HG03103 (cell line): Measurements from ENCODE around the gene ABHD8.
"Not testable (repeated sequence)": the region's sequence is repeated elsewhere in the genome, so short reads cannot be mapped to it uniquely, and the experiment has no call there.

Source experiments
- ATAC-seq: cut with Tn5 transposase; IDR thresholded peaks from one replicate; pipeline ENCODE4 v1.9.1; 2021; ENCODE audit warnings: low read depth; ENCODE audit not compliant: unreplicated experiment

The ABHD8 gene

GRCh38 chr19:17302391-17303166 is 646 bp downstream of the ABHD8 start:
- no peak for ATAC-seq

GRCh38 chr19:17300992-17301619 is 2.1 kb downstream of the ABHD8 start:
- no peak for ATAC-seq

DNA sequence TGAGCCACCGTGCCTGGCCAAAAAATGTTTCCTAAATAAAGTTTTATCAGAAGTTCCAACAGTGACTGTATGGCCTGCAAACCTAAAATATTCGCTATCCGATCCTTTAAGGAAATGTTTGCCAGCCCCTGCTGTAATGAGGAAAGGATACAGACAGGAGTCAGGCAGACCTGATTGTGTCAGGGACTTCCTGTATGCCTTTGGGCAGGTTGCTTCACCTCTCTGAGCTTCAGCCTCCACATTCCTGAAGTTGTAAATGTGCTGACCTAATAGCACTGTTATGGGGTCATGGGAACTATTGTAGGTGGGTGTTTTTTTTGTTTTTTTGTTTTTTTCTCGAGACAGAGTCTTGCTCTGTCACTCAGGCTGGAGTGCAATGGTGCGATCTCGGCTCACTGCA is 6.2 kb downstream of the ABHD8 start:
- no peak for ATAC-seq

- ATAC-seq: no peak
These were observed 7.0 kb downstream of the ABHD8 start for GRCh38 chr19:17296273-17296672.

DNA sequence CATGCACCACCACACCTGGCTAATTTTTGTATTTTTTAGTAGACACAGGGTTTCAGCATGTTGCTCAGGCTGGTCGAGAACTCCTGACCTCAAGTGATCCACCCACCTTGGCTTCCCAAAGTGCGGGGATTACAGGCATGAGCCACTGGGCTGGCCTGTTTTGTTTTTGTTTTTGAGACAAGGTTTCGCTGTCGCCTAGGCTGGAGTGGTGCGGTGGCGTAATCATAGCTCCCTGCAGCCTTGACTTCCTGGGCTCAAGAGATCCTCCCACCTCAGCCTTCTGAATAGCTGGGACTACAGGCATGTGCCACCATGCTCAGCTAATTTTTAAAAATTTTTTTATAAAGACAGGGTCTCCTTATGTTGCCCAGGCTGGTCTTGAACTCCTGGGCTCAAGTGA is 7.7 kb downstream of the ABHD8 start:
- not testable (repeated sequence) for ATAC-seq

- ATAC-seq: no peak
These were observed 9.0 kb downstream of the ABHD8 start for GRCh38 chr19:17294051-17294891.

GRCh38 chr19:17293605-17294004 is 9.6 kb downstream of the ABHD8 start:
- no peak for ATAC-seq

DNA sequence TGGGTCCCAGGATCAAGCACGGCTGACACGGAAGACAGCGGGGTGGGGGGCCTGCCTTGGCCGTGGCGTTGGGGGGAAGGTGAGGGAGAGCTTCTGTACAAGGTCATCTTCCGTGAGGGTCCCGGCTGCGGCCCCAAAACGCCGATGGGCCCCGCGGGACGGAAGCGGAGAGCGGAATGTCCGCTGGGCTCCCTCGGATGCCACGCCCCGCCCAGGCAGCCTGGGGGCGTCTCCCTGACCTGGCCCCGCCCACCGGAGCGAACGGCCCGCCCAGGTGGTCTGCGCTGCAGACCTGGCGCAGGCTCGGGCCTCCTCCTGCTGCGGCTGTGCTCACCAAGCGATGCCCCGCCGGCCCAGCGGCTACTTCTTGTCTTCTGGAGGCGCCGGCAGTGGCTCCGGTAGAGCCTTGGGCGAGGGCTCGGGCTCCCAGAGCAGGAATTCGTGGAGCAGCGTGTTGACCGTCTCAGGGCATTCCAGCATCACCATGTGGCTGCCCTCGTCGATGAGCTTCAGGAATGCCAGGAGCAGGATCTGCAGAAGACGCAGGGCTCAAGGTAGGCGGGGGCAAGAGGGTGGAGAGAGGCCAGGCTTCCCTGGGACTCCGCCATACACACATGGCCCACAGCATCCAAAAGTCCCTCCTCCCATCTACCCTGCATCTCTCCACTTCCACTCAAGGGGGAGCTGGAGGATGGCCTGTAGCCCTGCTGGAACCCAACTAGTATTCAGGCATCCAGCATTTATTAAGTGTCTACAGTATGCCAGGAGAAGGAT is 10.7 kb downstream of the ABHD8 start:
- no peak for ATAC-seq

GRCh38 chr19:17289489-17289888 is 13.7 kb downstream of the ABHD8 start:
- no peak for ATAC-seq

DNA sequence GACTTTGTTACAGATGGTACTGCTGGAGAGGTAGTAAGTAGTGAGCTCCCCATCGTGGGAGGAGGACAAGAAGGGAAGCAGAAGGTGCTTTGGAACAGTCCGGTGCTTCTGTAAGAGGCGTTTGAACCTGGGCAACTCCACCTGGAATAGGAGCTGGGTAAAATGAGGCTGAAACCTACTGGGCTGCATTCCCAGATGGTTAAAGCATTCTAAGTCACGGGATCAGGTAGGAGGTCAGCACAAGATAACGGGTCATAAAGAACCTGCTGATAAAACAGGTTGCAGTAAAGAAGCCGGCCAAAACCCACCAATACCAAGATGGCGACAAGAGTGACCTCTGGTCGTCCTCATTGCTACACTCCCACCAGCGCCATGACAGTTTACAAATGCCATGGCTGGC is 16.5 kb downstream of the ABHD8 start:
- ATAC-seq: no peak

DNA sequence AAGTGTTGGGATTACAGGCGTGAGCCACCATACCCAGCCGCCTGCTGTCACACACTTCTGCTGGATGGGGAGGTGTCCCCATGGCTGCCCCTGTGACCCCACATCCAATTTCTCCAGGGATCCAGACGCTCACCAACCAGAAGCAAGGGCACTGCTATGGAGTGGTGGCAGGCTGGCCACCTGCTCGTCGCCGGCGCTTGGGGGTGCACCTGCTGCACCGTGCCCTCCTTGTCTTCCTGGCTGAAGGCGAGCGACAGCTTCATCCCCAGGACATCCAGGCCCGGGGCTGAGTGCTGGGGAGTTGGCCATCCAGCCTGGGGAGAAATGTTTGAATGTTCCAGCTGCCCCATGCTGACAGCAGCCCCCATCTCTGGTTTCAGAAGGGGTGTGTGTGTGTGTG is 17.0 kb downstream of the ABHD8 start:
- no peak for ATAC-seq

GRCh38 chr19:17285415-17286135 is 17.6 kb downstream of the ABHD8 start:
- no peak for ATAC-seq

DNA sequence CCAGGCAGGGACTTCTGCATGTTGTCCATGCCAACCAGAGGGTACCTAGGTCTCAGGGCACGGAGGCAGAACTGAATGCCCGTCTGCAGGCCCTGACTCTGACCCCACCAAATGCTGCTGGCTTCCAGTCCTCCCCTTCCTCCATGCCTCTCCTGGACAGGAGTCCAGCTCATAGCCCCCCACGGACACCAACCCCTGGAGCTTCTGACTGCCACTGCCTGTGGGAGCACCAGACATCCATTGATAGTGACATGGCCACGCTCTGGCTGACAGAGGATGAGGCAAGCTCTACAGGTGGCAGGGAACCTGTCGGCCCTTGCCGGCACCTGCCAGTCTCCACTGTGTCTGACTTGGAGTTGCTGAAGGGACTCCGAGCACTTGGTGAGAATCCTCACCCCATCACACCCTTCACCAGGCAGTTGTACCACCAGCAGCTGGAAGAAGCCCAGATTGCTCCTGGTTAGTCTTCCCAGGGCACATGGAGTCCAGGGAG is 19.7 kb downstream of the ABHD8 start:
- no peak for ATAC-seq

GRCh38 chr19:17282488-17283125 is 20.6 kb downstream of the ABHD8 start:
- ATAC-seq: peak; percentile 50

- ATAC-seq: no peak
These were observed 21.6 kb downstream of the ABHD8 start, which contains the start of gene ANKLE1 for GRCh38 chr19:17281391-17282304. Gene ANKLE1 (plus strand): TSS chr19:17281901. CDS start chr19:17281921, 20 bp downstream.

DNA sequence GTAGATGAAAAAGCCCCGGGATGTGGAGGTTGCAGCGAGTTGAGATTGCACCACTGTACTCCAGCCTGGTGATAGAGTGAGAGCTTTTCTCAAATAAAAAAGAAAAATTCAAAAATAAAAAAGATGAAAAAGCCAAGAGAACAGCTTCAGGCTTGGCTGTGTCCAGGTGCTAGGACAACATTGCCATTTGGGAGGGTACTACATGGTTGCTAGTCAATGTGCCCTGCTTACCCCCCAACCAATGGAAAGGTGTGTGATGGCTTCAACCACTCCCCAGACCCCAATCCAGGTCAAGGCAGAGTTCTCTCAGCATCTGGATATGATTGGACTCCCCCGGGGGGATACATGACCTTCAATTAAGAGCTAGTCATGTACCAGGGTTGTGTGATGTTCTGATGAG is 23.8 kb downstream of the ABHD8 start:
- no peak for ATAC-seq

GRCh38 chr19:17275441-17276175 is 27.6 kb downstream of the ABHD8 start:
- no peak for ATAC-seq
